ENCODE measurements around the gene LIPC. TPM values are rescaled to one million over a fixed set of nuclear protein-coding genes. Genes with fewer than 3 reads are reported as not detected.

Gene LIPC
- polyA plus RNA-seq, 1 of the 3 experiments (the other 2 are of a cell fraction) = not detected

- Histone ChIP-seq H3K4me1 (ENCODE audit: control insufficient read depth in 1 of 2, insufficient read depth in 2 of 2, low read depth in 1 of 2, low read length in 1 of 2) (peaks cover 0 to 2% of the 10 kb centered on the region in 2 experiments; a peak in 1 of 4 replicates), H3F3A (replicated peaks; ENCODE audit: insufficient read depth) (no peaks in the 10 kb centered on the region), H3K79me2 (ENCODE audit: insufficient read depth) (no peaks in the 10 kb centered on the region), H4K20me1 (ENCODE audit: insufficient read depth) (no peaks in the 10 kb centered on the region), H3K36me3 (replicated peaks in 1 of 2; ENCODE audit: control insufficient read depth in 1 of 2, insufficient read depth in 2 of 2, low read length in 1 of 2) (no peaks in the 10 kb centered on the region), H3K27ac (ENCODE audit: low read depth in 2 of 2, low read length in 1 of 2) (no peak overlapping the region), H3K27me3 (ENCODE audit: insufficient read depth) (no peaks in the 10 kb centered on the region; the same call in 1 of the 2 replicates), H3K9me2 (no peaks in the 10 kb centered on the region), H3K9ac (no peak overlapping the region), H3K9me3 (no peaks in the 10 kb centered on the region), H3K4me3 (ENCODE audit: low read depth in 2 of 2, low read length in 1 of 2) (no peak overlapping the region), H3K4me2 (no peak overlapping the region), H2AFZ (ENCODE audit: low read depth) (no peak overlapping the region)
- TF ChIP-seq TCF12 (IDR thresholded peaks at IDR 0.05) (no peak), EZH2phosphoT487 (IDR thresholded peaks at IDR 0.05; ENCODE audit: borderline replicate concordance, low read depth) (no peak), RFX5 (IDR thresholded peaks at IDR 0.05; ENCODE audit: low read length) (no peak), GABPA (IDR thresholded peaks at IDR 0.05; ENCODE audit: low read depth) (no peak), ELF1 (IDR thresholded peaks at IDR 0.05) (no peak), FOXM1 (IDR thresholded peaks at IDR 0.05; ENCODE audit: low read depth) (no peak), IRF3 (IDR thresholded peaks at IDR 0.05; ENCODE audit: low read depth, low read length) (no peak)
- no peak for DNase-seq
- POLR2A ChIA-PET = no interaction called here
- WGBS (ENCODE audit: low lambda C conversion rate) = 79% methylated on average over 5 of the region's 5 CpGs
- CTCF ChIA-PET = no interaction called here
These were observed 27.8 kb upstream of the LIPC start for GRCh38 chr15:58404020-58404419.

GRCh38 chr15:58404722-58405121 lies 27.1 kb upstream of the LIPC start:
- ChIA-PET POLR2A (no interaction called here), CTCF (interaction anchor here (0.7 kb wide), 1 partner anchor 13 kb away, joined by 4 read pairs; no protein-coding TSS in a partner anchor)
- H3F3A ChIP-seq (replicated peaks; ENCODE audit: insufficient read depth) = no peaks in the 10 kb centered on the region
- H3K4me2 ChIP-seq = no peak overlapping the region
- H3K9me2 ChIP-seq = no peaks in the 10 kb centered on the region
- WGBS (ENCODE audit: low lambda C conversion rate) = 7% methylated on average over 2 of the region's 2 CpGs
- no peaks in the 10 kb centered on the region; the same call in 1 of the 2 replicates for H3K27me3 ChIP-seq (ENCODE audit: insufficient read depth)
- no peak for DNase-seq
- peaks cover 0 to 2% of the 10 kb centered on the region in 2 experiments; a peak in 1 of 4 replicates for H3K4me1 ChIP-seq (ENCODE audit: control insufficient read depth in 1 of 2, insufficient read depth in 2 of 2, low read depth in 1 of 2, low read length in 1 of 2)
- no peak overlapping the region for H3K27ac ChIP-seq (ENCODE audit: low read depth in 2 of 2, low read length in 1 of 2)
- H4K20me1 ChIP-seq (ENCODE audit: insufficient read depth) = no peaks in the 10 kb centered on the region
- no peaks in the 10 kb centered on the region for H3K9me3 ChIP-seq
- no peaks in the 10 kb centered on the region for H3K36me3 ChIP-seq (replicated peaks in 1 of 2; ENCODE audit: control insufficient read depth in 1 of 2, insufficient read depth in 2 of 2, low read length in 1 of 2)
- no peaks in the 10 kb centered on the region for H3K79me2 ChIP-seq (ENCODE audit: insufficient read depth)
- no peak overlapping the region for H2AFZ ChIP-seq (ENCODE audit: low read depth)
- H3K4me3 ChIP-seq (ENCODE audit: low read depth in 2 of 2, low read length in 1 of 2) = no peak overlapping the region
- H3K9ac ChIP-seq = no peak overlapping the region
- TF ChIP-seq CHD2 (IDR thresholded peaks at IDR 0.05; ENCODE audit: low read length, partially characterized antibody) = no peak
- no peak for TF ChIP-seq REST (IDR thresholded peaks at IDR 0.05; ENCODE audit: low read depth, low read length)
- TF ChIP-seq SMC3 (IDR thresholded peaks at IDR 0.05; ENCODE audit: low read depth, low read length) = no peak
- TF ChIP-seq GATA2 (CRISPR knock-in tag; IDR thresholded peaks at IDR 0.05) = no peak
- no peak for TF ChIP-seq MXI1 (IDR thresholded peaks at IDR 0.05; ENCODE audit: low read depth, low read length)
- TF ChIP-seq SIN3A (IDR thresholded peaks at IDR 0.05; ENCODE audit: borderline replicate concordance, low read depth, low read length) = no peak
- TF ChIP-seq PBX3 (IDR thresholded peaks at IDR 0.05) = no peak
- TF ChIP-seq EZH2phosphoT487 (IDR thresholded peaks at IDR 0.05; ENCODE audit: borderline replicate concordance, low read depth) = no peak
- no peak for TF ChIP-seq MAX (IDR thresholded peaks at IDR 0.05; ENCODE audit: low read depth)
- no peak for TF ChIP-seq RCOR1 (IDR thresholded peaks at IDR 0.05; ENCODE audit: low read length)
- no peak for TF ChIP-seq USF1 (IDR thresholded peaks at IDR 0.05; ENCODE audit: borderline replicate concordance, low read depth)
- no peak for TF ChIP-seq RFX5 (IDR thresholded peaks at IDR 0.05; ENCODE audit: low read length)
- no peak for TF ChIP-seq EP300 (IDR thresholded peaks at IDR 0.05; ENCODE audit: borderline replicate concordance in 1 of 2, low read depth in 1 of 2, low read length in 1 of 2)
- no peak for TF ChIP-seq YY1 (IDR thresholded peaks at IDR 0.05; ENCODE audit: low read depth)
- TF ChIP-seq USF2 (IDR thresholded peaks at IDR 0.05; ENCODE audit: borderline replicate concordance, low read depth, low read length) = no peak
- TF ChIP-seq FOXM1 (IDR thresholded peaks at IDR 0.05; ENCODE audit: low read depth) = no peak
- TF ChIP-seq ELF1 (IDR thresholded peaks at IDR 0.05) = no peak
- TF ChIP-seq POLR2AphosphoS5 (IDR thresholded peaks at IDR 0.05; ENCODE audit: low read depth, low read length) = no peak
